HepG2 (cell line): Measurements from ENCODE around the gene SLC22A7. TPM values are rescaled to one million over a fixed set of nuclear protein-coding genes. Genes with fewer than 3 reads are reported as not detected.

Experiments
- ATAC-seq: fragments of 200-7000 bp; cut with Tn5 transposase; 3 replicates; pipeline ENCODE4 v1.9.1; 2020; ENCODE audit warnings: mild to moderate bottlenecking, moderate library complexity
- BruUV-seq: library from RNA; stranded (reverse); fragments of 400-500 nt; replicated peaks from 2 replicates; lab custom pipeline; 2021; lab: Mats Ljungman, UMichigan
- CTCF ChIA-PET: fragments of 300-600 bp; formaldehyde crosslinking; extraction: SDS; loops from one replicate; lab custom pipeline; 2021; ENCODE audit warnings: low total read pairs, inconsistent platforms, low intra/inter-chr PET ratio; lab: Yijun Ruan, JAX
- POLR2A ChIA-PET: fragments of 350-600 bp; sonication (Branson Sonifier 250); formaldehyde crosslinking; loops from one replicate; lab custom pipeline; 2020; ENCODE audit warnings: antibody characterized with exemption, inconsistent platforms; lab: Yijun Ruan, JAX
- DNase-seq: peaks from one replicate; pipeline ENCODE4 v3.0.0-alpha.2; 2015; ENCODE audit warnings: low spot score
- FAIRE-seq: peaks from 3 replicates; lab custom pipeline; 2011; peaks lifted over from hg19 to GRCh38; lab: Jason Lieb, UNC
- H2AFZ ChIP-seq: one replicate; pipeline ENCODE4 v1.6.1; 2011; ENCODE audit warnings: low read length, inconsistent platforms
- H3K27ac ChIP-seq: fragments of 300-600 bp; 3 replicates; pipeline ENCODE4 v1.8.0; 2011; ENCODE audit warnings: mixed run types, mild to moderate bottlenecking, mixed read lengths, low read length, inconsistent platforms; ENCODE audit not compliant: insufficient read depth; ENCODE audit errors: extremely low read length
- H3K27me3 ChIP-seq, 2 experiments: fragments of 200-600 bp in 1 of 2; 2 replicates in 1 of 2; 3 replicates in 1 of 2; pipeline versions ENCODE4 v1.6.0 to v1.8.0; 2011; ENCODE audit warnings: low read length in 2 of 2, mild to moderate bottlenecking in 2 of 2, moderate library complexity in 2 of 2, inconsistent platforms in 1 of 2; ENCODE audit not compliant: insufficient read depth in 2 of 2, control insufficient read depth in 1 of 2
- H3K36me3 ChIP-seq, 2 experiments: fragments of 200-600 bp in 1 of 2; replicated peaks in 1 of 2; 2 replicates in 1 of 2; 3 replicates in 1 of 2; pipeline versions ENCODE4 v1.5.1 to v1.8.0; 2011; ENCODE audit warnings: low read length in 2 of 2, inconsistent platforms in 1 of 2; ENCODE audit not compliant: insufficient read depth in 2 of 2, control insufficient read depth in 1 of 2
- H3K4me1 ChIP-seq: 2 replicates; pipeline ENCODE4 v1.5.1; 2012; ENCODE audit warnings: low read length, inconsistent platforms; ENCODE audit not compliant: insufficient read depth
- H3K4me2 ChIP-seq: 2 replicates; pipeline ENCODE4 v1.6.0; 2011; ENCODE audit warnings: low read depth, low read length, inconsistent platforms
- H3K4me3 ChIP-seq, 3 experiments: fragments of 200-600 bp in 1 of 3; sonication (generic), shearing (Covaris generic) in 1 of 3; replicated peaks in 1 of 3; 2 replicates each; pipeline ENCODE4 v1.5.1; 2011 to 2016; ENCODE audit warnings: low read length in 3 of 3, inconsistent platforms in 2 of 3, low read depth in 2 of 3, mild to moderate bottlenecking in 2 of 3, control low read depth in 1 of 3, mixed read lengths in 1 of 3; ENCODE audit not compliant: insufficient read depth in 1 of 3
- H3K79me2 ChIP-seq: one replicate; pipeline ENCODE4 v1.6.1; 2011; ENCODE audit warnings: low read length, inconsistent platforms; ENCODE audit not compliant: insufficient read depth
- H3K9ac ChIP-seq: 2 replicates; pipeline ENCODE4 v1.6.0; 2011; ENCODE audit warnings: mild to moderate bottlenecking, low read depth, low read length, inconsistent platforms; ENCODE audit not compliant: insufficient read depth
- H3K9me3 ChIP-seq: 2 replicates; pipeline ENCODE4 v1.5.1; 2012; ENCODE audit warnings: mild to moderate bottlenecking, low read length
- H4K20me1 ChIP-seq: 2 replicates; pipeline ENCODE4 v1.6.0; 2011; ENCODE audit warnings: inconsistent platforms, mild to moderate bottlenecking, low read length, moderate library complexity; ENCODE audit not compliant: insufficient read depth
- RFXANK ChIP-seq: IDR thresholded peaks from 2 replicates; pipeline ENCODE4 v1.6.1; 2016
- RXRA ChIP-seq: sonication (generic); formaldehyde crosslinking; IDR thresholded peaks from 2 replicates; pipeline ENCODE4 v1.5.1; 2020; ENCODE audit warnings: missing genetic modification reagents
- YEATS2 ChIP-seq: sonication (generic); formaldehyde crosslinking; IDR thresholded peaks from 2 replicates; pipeline ENCODE4 v1.4.0; 2020; ENCODE audit warnings: missing genetic modification reagents, borderline replicate concordance
- ZFP1 ChIP-seq: IDR thresholded peaks from 2 replicates; pipeline ENCODE4 v1.6.1; 2016
- ZNF451 ChIP-seq: sonication (generic); formaldehyde crosslinking; IDR thresholded peaks from 2 replicates; pipeline ENCODE4 v1.5.0; 2020; ENCODE audit warnings: mild to moderate bottlenecking, missing genetic modification reagents
- ZNF574 ChIP-seq: sonication (generic); formaldehyde crosslinking; IDR thresholded peaks from 2 replicates; pipeline ENCODE4 v1.4.0; 2020; ENCODE audit warnings: missing genetic modification reagents
- WGBS: methylation state at CpG from one replicate; pipeline ENCODE4 v1.1.6; 2017; ENCODE audit warnings: low lambda C conversion rate; 5-methylcytosine and 5-hydroxymethylcytosine counted together
- in situ Hi-C: cut with HindIII; loops from 2 replicates; pipeline ENCODE4 v1.10.0; 2017; ENCODE audit warnings: low pct_unique_long_range_greater_than_20kb; ENCODE audit not compliant: extremely low pct_ligation_motif_present
- intact Hi-C: fragments of 100-400 bp; cut with micrococcal nuclease; formaldehyde crosslinking; loops from one replicate; pipeline ENCODE4 v1.10.0; 2022; ENCODE audit not compliant: unreplicated experiment
- polyA plus RNA-seq, 8 experiments: library from polyadenylated mRNA; depleted of rRNA in 3 of 8; stranded (reverse) in 7 of 8; unstranded in 1 of 8; fragments of >200 nt; fragmentation: Illumina TruSeq in 4 of 8; extraction: Trizol in 4 of 8; gene quantifications; 2 replicates each; pipeline versions ENCODE4 v1.2.1 to v1.2.3, GENCODE V29; 2011 to 2016; ENCODE audit warnings: low read depth in 4 of 8, missing spikeins in 1 of 8, mixed read lengths in 1 of 8; ENCODE audit not compliant: insufficient read depth in 1 of 8
- total RNA-seq, 5 experiments: library from RNA; depleted of rRNA; stranded (reverse); fragments of >200 nt; fragmentation: Illumina TruSeq; extraction: Trizol; gene quantifications; 2 replicates each; pipeline ENCODE4 v1.2.3, GENCODE V29; 2016; ENCODE audit warnings: low read depth in 1 of 5
- TF ChIP-seq, protein P1 (sequence below): sonication (generic); formaldehyde crosslinking; IDR thresholded peaks from 2 replicates; pipeline ENCODE4 v1.4.0; 2020; ENCODE audit warnings: missing genetic modification reagents

The SLC22A7 gene
- total and polyA plus RNA-seq, 2 of the 13 experiments (the other 11 are each of a cell fraction or from before 2014, with no cell fraction given) = 5.3 to 22.6 TPM

DNA sequence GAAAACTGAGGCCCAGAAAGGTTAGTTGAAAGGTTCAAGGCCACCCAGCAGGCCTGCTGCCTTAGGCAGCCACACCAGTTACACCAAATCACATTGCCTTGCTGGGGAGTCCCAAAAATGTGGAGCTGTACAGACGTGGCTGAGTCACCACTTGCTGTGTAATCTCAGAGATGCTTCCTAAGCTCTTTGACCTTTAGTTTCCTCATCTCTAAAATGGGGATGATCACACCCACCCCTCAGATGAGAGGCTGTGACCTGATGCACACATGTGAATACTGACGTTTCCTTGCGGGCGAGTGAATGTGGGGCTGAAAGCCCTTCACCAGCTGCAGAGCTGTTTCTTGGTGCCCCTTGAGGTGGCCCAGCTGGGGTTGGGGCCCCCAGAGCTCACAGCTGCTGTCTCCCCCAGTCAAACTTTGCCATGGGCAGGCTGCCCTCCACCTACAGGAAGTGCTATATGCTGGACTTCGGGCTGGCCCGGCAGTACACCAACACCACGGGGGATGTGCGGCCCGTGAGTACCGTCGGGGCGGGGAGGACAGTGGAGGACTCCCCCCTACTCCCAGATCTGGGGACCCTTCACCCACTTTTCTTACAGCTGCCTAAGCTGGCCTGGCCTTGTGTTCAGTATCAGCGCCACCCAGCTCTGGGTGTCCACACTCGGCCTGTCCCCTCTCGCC is 43.8 kb upstream of the SLC22A7 start (continued):
- no peak for TF ChIP-seq YEATS2 (CRISPR knock-in tag)
- no peak for TF ChIP-seq ZNF451 (CRISPR knock-in tag)
- no peak for TF ChIP-seq ZFP1 (CRISPR knock-in tag)

DNA sequence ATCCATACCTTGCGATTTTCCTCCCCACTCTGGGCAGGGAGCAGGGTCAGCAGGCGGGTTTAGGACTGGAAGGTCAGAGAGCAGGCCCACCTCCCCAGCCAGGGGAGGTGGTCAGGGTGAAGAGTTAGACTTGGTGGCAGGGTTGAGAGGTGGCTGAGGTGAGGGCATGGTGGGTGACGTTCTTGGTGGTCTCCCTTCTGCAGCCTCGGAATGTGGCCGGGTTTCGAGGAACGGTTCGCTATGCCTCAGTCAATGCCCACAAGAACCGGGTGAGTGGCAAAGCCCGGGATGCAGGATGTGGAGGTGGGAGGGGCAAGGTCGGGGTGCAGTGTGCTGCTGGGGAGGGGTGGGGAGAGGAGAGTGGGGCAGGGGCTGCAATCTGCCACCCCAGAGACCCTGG is 43.2 kb upstream of the SLC22A7 start:
- WGBS = 50% methylated on average over 11 of the region's 11 CpGs
- FAIRE-seq = no peak
- H3K79me2 ChIP-seq = no peaks in the 10 kb centered on the region
- no peak for TF ChIP-seq RFXANK (CRISPR knock-in tag)
- no peak overlapping the region for H3K4me3 ChIP-seq
- in situ Hi-C loops = no loop called here
- POLR2A ChIA-PET = no interaction called here
- no peak overlapping the region for H2AFZ ChIP-seq
- DNase-seq = no peak
- intact Hi-C loops = no loop called here
- H4K20me1 ChIP-seq = no peaks in the 10 kb centered on the region
- no peaks in the 10 kb centered on the region for H3K9me3 ChIP-seq
- no peak overlapping the region for H3K9ac ChIP-seq
- no peak for ATAC-seq
- no peak overlapping the region for H3K27ac ChIP-seq
- H3K4me1 ChIP-seq = peaks cover 42% of the 10 kb centered on the region
- CTCF ChIA-PET = no interaction called here
- no TSS peak for BruUV-seq
- peaks cover 23 to 79% of the 10 kb centered on the region in 2 experiments for H3K27me3 ChIP-seq
- peak overlapping the region; percentile 32; the same call in 1 of the 2 replicates for H3K4me2 ChIP-seq
- H3K36me3 ChIP-seq = no peaks in the 10 kb centered on the region

- peaks cover 43% of the 10 kb centered on the region for H3K4me1 ChIP-seq
- 38% methylated on average over 6 of the region's 11 CpGs for WGBS
- POLR2A ChIA-PET = no interaction called here
- H3K4me2 ChIP-seq = no peak overlapping the region
- no TSS peak for BruUV-seq
- ATAC-seq (no peak), DNase-seq (no peak), FAIRE-seq (no peak)
- in situ Hi-C loops = no loop called here
- H2AFZ ChIP-seq = no peak overlapping the region
- no peak overlapping the region for H3K27ac ChIP-seq
- no peak overlapping the region for H3K9ac ChIP-seq
- TF ChIP-seq, protein P1, sequence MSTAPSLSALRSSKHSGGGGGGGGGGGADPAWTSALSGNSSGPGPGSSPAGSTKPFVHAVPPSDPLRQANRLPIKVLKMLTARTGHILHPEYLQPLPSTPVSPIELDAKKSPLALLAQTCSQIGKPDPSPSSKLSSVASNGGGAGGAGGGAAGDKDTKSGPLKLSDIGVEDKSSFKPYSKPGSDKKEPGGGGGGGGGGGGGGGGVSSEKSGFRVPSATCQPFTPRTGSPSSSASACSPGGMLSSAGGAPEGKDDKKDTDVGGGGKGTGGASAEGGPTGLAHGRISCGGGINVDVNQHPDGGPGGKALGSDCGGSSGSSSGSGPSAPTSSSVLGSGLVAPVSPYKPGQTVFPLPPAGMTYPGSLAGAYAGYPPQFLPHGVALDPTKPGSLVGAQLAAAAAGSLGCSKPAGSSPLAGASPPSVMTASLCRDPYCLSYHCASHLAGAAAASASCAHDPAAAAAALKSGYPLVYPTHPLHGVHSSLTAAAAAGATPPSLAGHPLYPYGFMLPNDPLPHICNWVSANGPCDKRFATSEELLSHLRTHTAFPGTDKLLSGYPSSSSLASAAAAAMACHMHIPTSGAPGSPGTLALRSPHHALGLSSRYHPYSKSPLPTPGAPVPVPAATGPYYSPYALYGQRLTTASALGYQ = no peak
- 0 out of 2 replicates have a peak, but pooled peaks have one; percentile 14 for TF ChIP-seq ZNF574 (CRISPR knock-in tag)
- peak; percentile 30; the same call in 1 of the 2 replicates for TF ChIP-seq RXRA (CRISPR knock-in tag)
- TF ChIP-seq, all 625 proteins: peak for 2
- CTCF ChIA-PET = no interaction called here
- H3K4me3 ChIP-seq = peak overlapping the region in 1 of 3 experiments; percentile 3; a peak in 1 of 6 replicates
- no peaks in the 10 kb centered on the region for H3K9me3 ChIP-seq
- H3K79me2 ChIP-seq = no peaks in the 10 kb centered on the region
- peaks cover 23 to 73% of the 10 kb centered on the region in 2 experiments for H3K27me3 ChIP-seq
- intact Hi-C loops = no loop called here
- no peaks in the 10 kb centered on the region for H3K36me3 ChIP-seq
- no peaks in the 10 kb centered on the region for H4K20me1 ChIP-seq
Measured at GRCh38 chr6:43255408-43256054, 42.5 kb upstream of the SLC22A7 start.
